Measurements from ENCODE around the gene PDYN. TPM values are rescaled to one million over a fixed set of nuclear protein-coding genes. Genes with fewer than 3 reads are reported as not detected.
A peak's percentile ranks its signal among the peaks of the same experiment; 100 is the strongest.

Gene PDYN
- total and polyA plus RNA-seq, 2 donors (not counting 1 experiment from before 2014, with no cell fraction given), result not detected

DNA sequence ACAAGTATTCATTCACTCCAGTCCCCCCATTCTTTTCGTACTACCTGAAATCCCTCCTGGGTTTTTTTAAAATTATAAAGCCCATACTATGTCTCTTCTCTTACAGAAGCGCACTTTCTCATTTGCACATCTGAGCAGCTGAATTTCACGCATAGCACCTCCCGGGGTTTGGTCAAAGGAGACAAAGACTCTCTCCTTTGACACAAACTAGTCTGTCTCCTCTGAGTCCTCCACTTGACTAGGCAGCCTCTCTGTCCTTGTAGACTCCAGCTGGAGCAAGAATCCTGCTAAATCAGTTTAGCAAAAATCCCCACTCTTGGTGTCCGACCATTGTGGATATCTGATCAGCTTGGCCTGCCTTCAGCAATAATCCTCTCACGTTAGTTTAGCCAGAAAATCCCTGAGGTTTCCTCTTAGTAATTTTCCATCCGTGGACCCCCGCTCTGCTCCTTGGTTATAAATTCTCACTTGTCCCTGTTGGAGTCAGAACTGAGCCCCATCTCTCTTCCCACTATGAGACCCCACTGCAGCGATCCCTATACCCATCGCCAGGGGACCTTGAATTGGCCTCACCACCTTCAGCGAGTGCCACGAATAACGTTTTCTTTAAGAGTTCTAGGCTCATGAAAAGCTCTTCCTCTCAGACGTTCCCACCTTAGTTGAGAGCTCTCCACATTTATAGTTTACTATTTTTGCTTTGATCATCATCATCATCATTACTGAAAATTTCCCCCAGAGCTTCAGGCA lies 29.0 kb downstream of the PDYN start:
- H3K9ac ChIP-seq (ENCODE audit: insufficient read depth, low read length), result no peak overlapping the region
- no peaks in the 10 kb centered on the region for H3K4me1 ChIP-seq (ENCODE audit: control insufficient read depth, extremely low read depth, insufficient read depth, low read length)
- no peaks in the 10 kb centered on the region for H3K9me3 ChIP-seq (ENCODE audit: control insufficient read depth, insufficient read depth, low read depth, low read length)
- H3K27ac ChIP-seq (ENCODE audit: insufficient read depth, low read length), result no peak overlapping the region
- H3K27me3 ChIP-seq (ENCODE audit: control insufficient read depth, insufficient read depth, low read length), result peaks cover 33% of the 10 kb centered on the region
- H3K79me2 ChIP-seq (ENCODE audit: control insufficient read depth, insufficient read depth, low read length), result no peaks in the 10 kb centered on the region
- H3K4me2 ChIP-seq (ENCODE audit: extremely low read depth, insufficient read depth, low read length), result no peak overlapping the region
- H2AFZ ChIP-seq (ENCODE audit: low read length), result no peak overlapping the region
- H4K20me1 ChIP-seq (ENCODE audit: control insufficient read depth, extremely low read depth, insufficient read depth, low read length), result no peaks in the 10 kb centered on the region
- H3K4me3 ChIP-seq (replicated peaks in 1 of 4; ENCODE audit: control extremely low read depth in 1 of 4, insufficient read depth in 1 of 4, low read depth in 3 of 4, low read length in 4 of 4), result no peak overlapping the region
- TF ChIP-seq, protein P1, sequence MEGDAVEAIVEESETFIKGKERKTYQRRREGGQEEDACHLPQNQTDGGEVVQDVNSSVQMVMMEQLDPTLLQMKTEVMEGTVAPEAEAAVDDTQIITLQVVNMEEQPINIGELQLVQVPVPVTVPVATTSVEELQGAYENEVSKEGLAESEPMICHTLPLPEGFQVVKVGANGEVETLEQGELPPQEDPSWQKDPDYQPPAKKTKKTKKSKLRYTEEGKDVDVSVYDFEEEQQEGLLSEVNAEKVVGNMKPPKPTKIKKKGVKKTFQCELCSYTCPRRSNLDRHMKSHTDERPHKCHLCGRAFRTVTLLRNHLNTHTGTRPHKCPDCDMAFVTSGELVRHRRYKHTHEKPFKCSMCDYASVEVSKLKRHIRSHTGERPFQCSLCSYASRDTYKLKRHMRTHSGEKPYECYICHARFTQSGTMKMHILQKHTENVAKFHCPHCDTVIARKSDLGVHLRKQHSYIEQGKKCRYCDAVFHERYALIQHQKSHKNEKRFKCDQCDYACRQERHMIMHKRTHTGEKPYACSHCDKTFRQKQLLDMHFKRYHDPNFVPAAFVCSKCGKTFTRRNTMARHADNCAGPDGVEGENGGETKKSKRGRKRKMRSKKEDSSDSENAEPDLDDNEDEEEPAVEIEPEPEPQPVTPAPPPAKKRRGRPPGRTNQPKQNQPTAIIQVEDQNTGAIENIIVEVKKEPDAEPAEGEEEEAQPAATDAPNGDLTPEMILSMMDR (conservative IDR thresholded peaks at IDR 0.05 in 1 of 2, IDR thresholded peaks at IDR 0.05 in 1 of 2; ENCODE audit: low read depth in 1 of 2, low read length in 2 of 2), result peak in 1 of 2 donors; percentile 23
- TF ChIP-seq EZH2 (IDR thresholded peaks at IDR 0.05; ENCODE audit: low read length, missing control alignments), result no peak
- DNase-seq (ENCODE audit: low read depth in 2 of 2), result no peak
- H3K36me3 ChIP-seq (ENCODE audit: control insufficient read depth, insufficient read depth, low read length), result no peaks in the 10 kb centered on the region

DNA sequence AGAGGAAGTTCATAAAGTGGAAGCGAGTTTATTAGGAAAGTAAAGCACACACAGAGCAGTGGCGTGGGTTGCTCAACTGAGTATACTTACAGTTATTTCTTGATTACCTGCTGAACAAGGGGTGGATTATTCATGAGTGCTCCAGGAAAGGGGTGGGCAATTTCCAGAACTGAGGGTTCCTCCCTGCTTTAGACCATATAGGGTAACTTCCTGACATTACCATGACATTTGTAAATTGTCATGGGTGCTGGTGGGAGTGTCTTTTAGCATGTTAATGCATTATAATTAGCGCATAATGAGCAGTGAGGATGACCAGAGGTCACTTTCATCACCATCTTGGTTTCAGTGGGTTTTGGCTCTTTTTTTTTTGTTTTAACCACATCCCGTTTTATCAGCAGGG lies 29.8 kb downstream of the PDYN start:
- Histone ChIP-seq H3K79me2 (ENCODE audit: control insufficient read depth, insufficient read depth, low read length) (no peaks in the 10 kb centered on the region), H3K9me3 (ENCODE audit: control insufficient read depth, insufficient read depth, low read depth, low read length) (no peaks in the 10 kb centered on the region), H3K4me2 (ENCODE audit: extremely low read depth, insufficient read depth, low read length) (no peak overlapping the region), H3K4me1 (ENCODE audit: control insufficient read depth, extremely low read depth, insufficient read depth, low read length) (no peaks in the 10 kb centered on the region), H3K9ac (ENCODE audit: insufficient read depth, low read length) (no peak overlapping the region), H3K27me3 (ENCODE audit: control insufficient read depth, insufficient read depth, low read length) (peaks cover 33% of the 10 kb centered on the region), H3K27ac (ENCODE audit: insufficient read depth, low read length) (no peak overlapping the region), H4K20me1 (ENCODE audit: control insufficient read depth, extremely low read depth, insufficient read depth, low read length) (no peaks in the 10 kb centered on the region), H3K36me3 (ENCODE audit: control insufficient read depth, insufficient read depth, low read length) (no peaks in the 10 kb centered on the region), H3K4me3 (replicated peaks in 1 of 4; ENCODE audit: control extremely low read depth in 1 of 4, insufficient read depth in 1 of 4, low read depth in 3 of 4, low read length in 4 of 4) (no peak overlapping the region), H2AFZ (ENCODE audit: low read length) (no peak overlapping the region)
- TF ChIP-seq, protein P1 (conservative IDR thresholded peaks at IDR 0.05 in 1 of 2, IDR thresholded peaks at IDR 0.05 in 1 of 2; ENCODE audit: low read depth in 1 of 2, low read length in 2 of 2), result no peak
- TF ChIP-seq EZH2 (IDR thresholded peaks at IDR 0.05; ENCODE audit: low read length, missing control alignments), result no peak
- no peak for DNase-seq (ENCODE audit: low read depth in 2 of 2)

DNA sequence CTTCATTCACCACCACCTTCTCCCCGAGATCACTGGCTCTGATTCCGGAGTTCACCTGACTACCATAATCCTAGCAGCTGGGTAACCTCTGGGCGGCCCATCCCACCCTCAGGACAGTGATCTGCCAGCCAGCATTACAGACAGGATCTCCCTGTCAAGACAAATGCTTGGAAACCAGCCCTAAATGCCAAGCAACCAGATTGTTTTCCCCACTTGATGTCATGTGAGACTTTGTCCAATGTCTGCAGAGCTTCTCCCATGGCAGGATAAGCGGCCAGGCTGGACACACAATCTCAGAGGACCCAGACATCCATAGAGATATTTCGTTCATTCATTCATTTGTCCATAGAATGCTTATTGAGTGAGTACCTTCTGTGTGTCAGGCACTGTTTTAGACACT lies 32.5 kb downstream of the PDYN start:
- Histone ChIP-seq H3K27me3 (ENCODE audit: control insufficient read depth, insufficient read depth, low read length) (peaks cover 30% of the 10 kb centered on the region), H3K9ac (ENCODE audit: insufficient read depth, low read length) (no peak overlapping the region), H3K79me2 (ENCODE audit: control insufficient read depth, insufficient read depth, low read length) (no peaks in the 10 kb centered on the region), H3K4me3 (replicated peaks in 1 of 4; ENCODE audit: control extremely low read depth in 1 of 4, insufficient read depth in 1 of 4, low read depth in 3 of 4, low read length in 4 of 4) (no peak overlapping the region), H3K36me3 (ENCODE audit: control insufficient read depth, insufficient read depth, low read length) (no peaks in the 10 kb centered on the region), H3K27ac (ENCODE audit: insufficient read depth, low read length) (no peak overlapping the region), H2AFZ (ENCODE audit: low read length) (no peak overlapping the region), H3K9me3 (ENCODE audit: control insufficient read depth, insufficient read depth, low read depth, low read length) (no peaks in the 10 kb centered on the region), H4K20me1 (ENCODE audit: control insufficient read depth, extremely low read depth, insufficient read depth, low read length) (no peaks in the 10 kb centered on the region), H3K4me1 (ENCODE audit: control insufficient read depth, extremely low read depth, insufficient read depth, low read length) (no peaks in the 10 kb centered on the region), H3K4me2 (ENCODE audit: extremely low read depth, insufficient read depth, low read length) (no peak overlapping the region)
- no peak for DNase-seq (ENCODE audit: low read depth in 2 of 2)
- no peak for TF ChIP-seq EZH2 (IDR thresholded peaks at IDR 0.05; ENCODE audit: low read length, missing control alignments)
- TF ChIP-seq, protein P1 (conservative IDR thresholded peaks at IDR 0.05 in 1 of 2, IDR thresholded peaks at IDR 0.05 in 1 of 2; ENCODE audit: low read depth in 1 of 2, low read length in 2 of 2), result no peak
